Fibroblast of villous mesenchyme (primary cell): ENCODE measurements around the gene ATAD3B. TPM values are rescaled to one million over a fixed set of nuclear protein-coding genes. Genes with fewer than 3 reads are reported as not detected.
A peak's percentile ranks its signal among the peaks of the same experiment; 100 is the strongest.

Experiments used
- DNase-seq: peaks from one replicate; pipeline ENCODE4 v3.0.0-alpha.2; 2010; ENCODE audit warnings: low read depth
- H3K4me3 ChIP-seq: 2 replicates; pipeline ENCODE4 v1.5.1; 2011; ENCODE audit warnings: low read depth, mild to moderate bottlenecking, low read length
- total RNA-seq: library from RNA; depleted of rRNA; stranded (reverse); fragments of >200 nt; gene quantifications from 2 replicates; pipeline ENCODE4 v1.2.3, GENCODE V29; 2012
- TF ChIP-seq, protein P1 (sequence below): IDR thresholded peaks from 2 replicates; pipeline ENCODE4 v1.5.1; 2012; ENCODE audit warnings: low read depth, mild to moderate bottlenecking, low read length; ENCODE audit not compliant: insufficient read depth

The ATAD3B gene
- total RNA-seq, 1 donor, result 17.3 TPM

DNA sequence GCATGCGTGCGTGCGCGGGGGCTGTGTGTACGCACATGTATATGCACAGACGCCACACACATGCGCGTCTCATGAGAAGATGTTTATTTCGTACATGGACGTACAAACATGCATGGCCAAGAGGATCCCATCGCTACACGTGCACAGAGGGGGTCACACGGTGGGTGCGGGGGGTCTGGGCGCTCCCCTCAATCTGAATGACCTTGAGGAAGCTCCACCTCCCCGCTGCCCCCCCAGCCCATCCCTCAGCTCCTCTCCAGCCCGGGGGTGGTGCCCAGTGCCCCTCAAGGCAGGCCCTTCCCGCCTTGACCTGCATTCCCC, 67.4 kb downstream of the ATAD3B start:
- DNase-seq, result no peak
- TF ChIP-seq, protein P1, sequence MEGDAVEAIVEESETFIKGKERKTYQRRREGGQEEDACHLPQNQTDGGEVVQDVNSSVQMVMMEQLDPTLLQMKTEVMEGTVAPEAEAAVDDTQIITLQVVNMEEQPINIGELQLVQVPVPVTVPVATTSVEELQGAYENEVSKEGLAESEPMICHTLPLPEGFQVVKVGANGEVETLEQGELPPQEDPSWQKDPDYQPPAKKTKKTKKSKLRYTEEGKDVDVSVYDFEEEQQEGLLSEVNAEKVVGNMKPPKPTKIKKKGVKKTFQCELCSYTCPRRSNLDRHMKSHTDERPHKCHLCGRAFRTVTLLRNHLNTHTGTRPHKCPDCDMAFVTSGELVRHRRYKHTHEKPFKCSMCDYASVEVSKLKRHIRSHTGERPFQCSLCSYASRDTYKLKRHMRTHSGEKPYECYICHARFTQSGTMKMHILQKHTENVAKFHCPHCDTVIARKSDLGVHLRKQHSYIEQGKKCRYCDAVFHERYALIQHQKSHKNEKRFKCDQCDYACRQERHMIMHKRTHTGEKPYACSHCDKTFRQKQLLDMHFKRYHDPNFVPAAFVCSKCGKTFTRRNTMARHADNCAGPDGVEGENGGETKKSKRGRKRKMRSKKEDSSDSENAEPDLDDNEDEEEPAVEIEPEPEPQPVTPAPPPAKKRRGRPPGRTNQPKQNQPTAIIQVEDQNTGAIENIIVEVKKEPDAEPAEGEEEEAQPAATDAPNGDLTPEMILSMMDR, result no peak
- H3K4me3 ChIP-seq, result peak overlapping the region; percentile 62

DNA sequence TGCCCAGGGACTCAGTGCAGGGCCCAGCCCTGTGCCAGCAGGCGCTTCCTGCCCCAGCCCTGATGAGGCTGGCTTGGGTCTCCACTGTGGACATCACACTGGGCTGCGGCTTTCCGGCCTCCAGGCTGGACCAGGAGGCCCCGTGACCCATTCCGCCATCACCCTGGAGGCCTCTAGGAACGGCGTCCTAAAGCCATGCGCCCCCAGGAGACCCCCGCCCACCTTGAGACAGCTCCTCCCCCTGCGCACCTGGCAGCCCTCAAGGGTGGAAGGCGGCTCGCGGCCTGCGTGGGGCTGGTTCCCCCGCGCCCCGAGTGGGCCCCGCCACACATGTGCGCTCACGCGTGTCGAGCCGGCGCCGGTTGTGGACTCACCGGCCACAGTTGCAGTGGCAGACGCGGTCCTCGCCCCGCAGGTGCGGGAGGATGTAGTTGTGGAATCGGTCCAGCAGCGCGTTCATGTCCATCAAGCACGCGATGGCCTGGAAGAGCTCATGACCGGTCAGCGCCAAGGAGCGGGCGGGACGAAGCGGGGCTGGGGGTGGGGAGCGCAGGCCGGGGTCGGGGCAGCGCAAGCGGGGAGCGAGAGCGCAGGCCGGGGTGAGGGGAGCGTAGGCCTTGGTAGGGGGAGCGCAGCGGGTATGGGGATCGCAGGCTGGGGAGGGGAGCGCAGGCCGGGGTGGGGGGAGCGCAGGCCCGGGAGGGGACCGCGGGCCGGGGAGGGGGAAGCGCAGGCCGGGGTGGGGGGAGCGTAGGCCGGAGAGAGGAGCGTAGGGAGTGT, 67.9 kb downstream of the ATAD3B start:
- H3K4me3 ChIP-seq, result peak overlapping the region; percentile 62
- TF ChIP-seq, protein P1, result no peak
- DNase-seq, result peak; percentile 47

DNA sequence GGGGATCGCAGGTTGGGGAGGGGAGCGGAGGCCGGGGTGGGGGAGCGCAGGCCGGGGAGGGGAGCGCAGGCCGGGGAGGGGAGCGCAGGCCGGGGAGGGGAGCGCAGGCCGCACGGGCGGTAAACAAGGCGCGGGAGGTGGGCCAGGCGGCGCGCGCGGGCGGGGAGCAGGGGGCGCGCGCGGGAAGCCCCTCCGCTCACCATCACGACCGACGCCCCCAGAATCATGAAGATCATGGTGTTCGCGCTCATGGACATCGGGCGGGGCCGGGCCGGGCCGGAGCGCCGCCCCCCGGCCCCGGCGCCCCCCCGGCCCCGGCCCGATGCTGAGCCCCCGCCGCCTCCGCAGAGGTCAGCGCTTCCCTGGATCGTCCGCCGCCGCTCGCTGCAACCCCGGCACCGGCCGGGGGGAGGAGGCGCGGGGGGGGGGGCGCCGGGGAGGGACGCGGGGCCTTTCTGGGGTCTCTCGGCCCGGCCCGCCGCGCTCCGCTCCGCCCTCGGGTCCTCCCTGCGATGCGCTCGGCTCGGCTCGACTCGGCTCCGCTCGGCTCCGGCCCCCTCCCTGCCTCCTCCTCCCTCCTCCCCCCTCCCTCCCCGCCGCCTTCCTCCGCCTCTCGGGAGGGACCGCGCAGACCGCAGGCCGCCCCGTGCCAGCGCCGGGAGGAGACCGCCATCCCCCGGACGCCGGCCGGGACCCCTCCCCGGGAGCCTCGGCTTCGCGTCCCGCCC, 68.7 kb downstream of the ATAD3B start, which contains the start of gene TMEM240:
Gene TMEM240, minus strand, starts transcription at position 535 of the 728 bp plus-strand sequence. Its CDS starts 278 bp downstream, at position 257.
- peak; percentile 79 for DNase-seq
- H3K4me3 ChIP-seq, result peak within 1 kb of the TSS; percentile 62
- TF ChIP-seq, protein P1, result no peak

DNA sequence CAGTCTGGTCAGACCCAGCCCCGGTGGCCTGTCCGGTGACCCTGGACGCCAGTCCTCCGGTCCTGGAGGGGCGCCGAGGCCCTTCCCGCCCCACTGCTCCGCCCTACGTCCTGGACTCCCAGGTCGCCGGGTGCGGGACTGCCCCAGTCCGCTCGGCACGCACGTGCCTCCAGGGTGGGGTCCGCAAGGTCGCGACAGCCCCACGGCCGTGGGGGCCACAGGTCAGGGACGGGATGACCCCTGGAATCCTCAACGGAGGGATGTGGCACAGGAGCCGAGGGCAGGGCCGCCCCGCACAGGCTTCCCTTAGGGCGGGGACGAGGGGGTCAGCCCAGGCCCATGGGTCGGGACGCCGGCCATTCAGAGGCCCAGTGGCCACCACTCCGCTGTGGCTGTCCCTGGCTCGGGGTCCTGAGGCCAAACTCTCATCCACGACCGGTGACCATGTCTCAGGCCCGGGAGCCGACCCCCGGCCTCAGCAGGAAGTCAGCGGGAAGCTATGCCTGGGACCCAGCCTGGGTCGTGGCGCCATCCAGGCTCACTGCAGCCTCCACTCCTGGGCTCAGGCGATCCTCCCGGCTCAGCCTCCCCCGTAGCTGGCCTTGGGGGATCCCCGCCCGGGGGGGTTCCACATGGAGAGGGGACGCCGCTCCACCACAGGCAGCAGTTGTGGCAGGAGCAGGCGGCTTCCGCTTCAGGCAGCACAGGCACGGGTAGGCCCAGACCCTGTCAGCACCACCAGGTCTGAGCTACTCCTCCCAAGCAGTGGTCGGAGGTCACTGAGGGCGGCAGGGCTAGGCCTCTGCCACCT, 69.5 kb downstream of the ATAD3B start:
- no peak for DNase-seq
- peak overlapping the region; percentile 50 for H3K4me3 ChIP-seq
- TF ChIP-seq, protein P1, result no peak

DNA sequence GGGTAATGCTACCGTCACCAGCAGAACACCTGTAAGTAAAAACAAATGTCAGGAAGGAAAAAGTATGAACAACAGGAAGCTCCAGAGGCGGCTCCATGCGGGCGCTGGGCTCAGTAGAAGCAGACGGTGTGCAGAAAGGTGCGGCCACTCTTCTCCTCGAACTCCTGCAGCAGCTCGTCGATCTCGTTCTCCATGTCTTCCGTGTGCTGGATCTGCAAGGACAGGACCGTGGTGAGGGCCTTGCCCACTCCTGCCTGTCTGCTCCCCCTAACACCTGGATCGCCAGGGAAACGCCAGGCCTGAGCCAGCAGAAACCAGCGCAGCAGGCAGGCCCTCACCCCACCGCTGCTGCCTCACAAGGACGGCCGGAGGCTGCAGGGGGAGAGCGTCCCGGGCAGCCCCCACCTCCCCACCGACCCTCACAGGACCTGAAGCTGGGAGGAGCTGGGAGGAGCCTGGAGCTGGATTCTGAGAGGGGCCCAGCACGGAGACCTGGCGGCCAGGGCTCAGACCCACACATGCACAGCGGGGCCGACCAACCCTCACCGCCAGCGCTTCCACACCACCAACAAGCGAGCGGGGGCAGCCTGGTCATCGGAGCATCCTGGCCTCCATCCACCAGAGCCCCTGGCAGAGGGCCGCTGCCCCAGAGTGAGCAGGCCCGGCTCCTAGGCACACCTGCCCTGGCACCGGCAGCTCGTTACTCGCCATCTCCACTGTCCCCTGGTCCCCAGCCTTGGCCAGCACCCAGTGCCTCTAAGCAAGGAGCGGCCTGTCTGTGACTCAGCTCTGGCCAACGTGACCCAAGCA, 70.6 kb downstream of the ATAD3B start:
- TF ChIP-seq, protein P1, result no peak
- H3K4me3 ChIP-seq, result no peak overlapping the region
- DNase-seq, result no peak
